Small intestine (tissue), 7 donors: ENCODE data around the gene NMD3. TPM values are rescaled to one million over a fixed set of nuclear protein-coding genes. Genes with fewer than 3 reads are reported as not detected.

Experiments used
- DNase-seq, 2 donors: peaks; one replicate each; pipeline versions ENCODE4 v3.0.0 to v3.0.0-alpha.2; 2013
- FAIRE-seq: peaks from 2 replicates; lab custom pipeline; 2012; peaks lifted over from hg19 to GRCh38; lab: Jason Lieb, UNC
- H3K27ac ChIP-seq, 3 donors: one replicate each; pipeline ENCODE4 v1.5.1; 2013; ENCODE audit warnings: low read length in 2 of 3, mild to moderate bottlenecking in 2 of 3, control low read depth in 1 of 3, inconsistent platforms in 1 of 3, low read depth in 1 of 3, moderate library complexity in 1 of 3
- H3K27me3 ChIP-seq, 3 donors: one replicate each; pipeline ENCODE4 v1.6.1; 2013; ENCODE audit warnings: low read length in 3 of 3, inconsistent platforms in 1 of 3; ENCODE audit not compliant: control insufficient read depth in 3 of 3, insufficient read depth in 3 of 3
- H3K36me3 ChIP-seq, 3 donors: one replicate each; pipeline ENCODE4 v1.6.1; 2013; ENCODE audit warnings: low read length in 3 of 3, inconsistent platforms in 1 of 3, low read depth in 1 of 3, mild to moderate bottlenecking in 1 of 3, moderate library complexity in 1 of 3; ENCODE audit not compliant: control insufficient read depth in 3 of 3, insufficient read depth in 2 of 3
- H3K4me1 ChIP-seq, 3 donors: one replicate each; pipeline ENCODE4 v1.6.1; 2013; ENCODE audit warnings: low read length in 2 of 3, inconsistent platforms in 1 of 3, low read depth in 1 of 3, mild to moderate bottlenecking in 1 of 3, moderate library complexity in 1 of 3; ENCODE audit not compliant: control insufficient read depth in 3 of 3, insufficient read depth in 2 of 3
- H3K4me3 ChIP-seq, 3 donors: one replicate each; pipeline ENCODE4 v1.5.1; 2013; ENCODE audit warnings: low read length in 3 of 3, control low read depth in 1 of 3, inconsistent platforms in 1 of 3, low read depth in 1 of 3, mild to moderate bottlenecking in 1 of 3, moderate library complexity in 1 of 3
- H3K9me3 ChIP-seq, 2 donors: one replicate each; pipeline ENCODE4 v1.6.1; 2013; ENCODE audit warnings: low read depth in 1 of 2, low read length in 1 of 2; ENCODE audit not compliant: control insufficient read depth in 2 of 2, insufficient read depth in 1 of 2
- WGBS, 3 donors: extraction: QIAGEN DNeasy Blood & Tissue Kit; methylation state at CpG; one replicate each; pipeline ENCODE4 v1.1.7; 2013; 5-methylcytosine and 5-hydroxymethylcytosine counted together
- polyA plus RNA-seq, 4 donors: library from polyadenylated mRNA; stranded (reverse) in 3 of 4; unstranded in 1 of 4; fragments of 200-250 nt in 3 of 4; fragments of 120-200 nt in 1 of 4; gene quantifications; one replicate each; pipeline versions ENCODE4 v1.2.1 to v1.2.3, GENCODE V29; 2013
- donor health status: healthy with polysubstance abuse.
- donor health status: control.
- donor health status: control.
- donor health status: Bipolar disorder and iron deficiency.
- donor health status: healthy.

The NMD3 gene
- polyA plus RNA-seq, 4 donors, result 15.9 to 49.2 (median 23.2) TPM

GRCh38 chr3:161295325-161295724, 74.2 kb downstream of the NMD3 start:
- no peaks in the 10 kb centered on the region for H3K27me3 ChIP-seq
- no peak for DNase-seq
- no peaks in the 10 kb centered on the region for H3K36me3 ChIP-seq
- FAIRE-seq, result no peak
- no peak overlapping the region for H3K4me3 ChIP-seq
- no peak overlapping the region for H3K27ac ChIP-seq
- peaks cover 0 to 7% of the 10 kb centered on the region in 2 donors for H3K9me3 ChIP-seq
- no peaks in the 10 kb centered on the region for H3K4me1 ChIP-seq

GRCh38 chr3:161296814-161297213, 75.7 kb downstream of the NMD3 start:
- Histone ChIP-seq H3K27ac (no peak overlapping the region), H3K4me3 (no peak overlapping the region), H3K27me3 (no peaks in the 10 kb centered on the region), H3K4me1 (no peaks in the 10 kb centered on the region), H3K36me3 (no peaks in the 10 kb centered on the region), H3K9me3 (peaks cover 0 to 7% of the 10 kb centered on the region in 2 donors)
- FAIRE-seq, result no peak
- 78 to 89% (median 85%) methylated on average over 3 of the region's 3 CpGs for WGBS, 3 donors
- DNase-seq, result no peak

Other genes starting within 250 kb of the NMD3 start
- gene B3GALNT1, start 116.0 kb upstream of the NMD3 start, polyA plus RNA-seq, result 1 to 10 TPM in 2 of 4 donors, under 1 TPM in 1, not detected in 1; 0.81 to 9.7 (median 4.3) TPM
- gene SPTSSB, start 150.2 kb downstream of the NMD3 start, polyA plus RNA-seq, result under 1 TPM in 2 of 4 donors, not detected in 2; 0.19 to 0.96 TPM